A673 (cell line): Measurements from ENCODE around the gene TTLL5.
"Not testable (repeated sequence)": the region's sequence is repeated elsewhere in the genome, so short reads cannot be mapped to it uniquely, and the experiment has no call there.

Experiments
- EZH2 ChIP-seq: fragments of 200-600 bp; sonication (generic); IDR thresholded peaks from 2 replicates; pipeline ENCODE4 v1.6.1; 2017; ENCODE audit warnings: borderline replicate concordance, low read depth, mild to moderate bottlenecking, mixed read lengths, antibody characterized with exemption, low read length; ENCODE audit not compliant: poor library complexity, severe bottlenecking
- TF ChIP-seq, protein P1 (sequence below): fragments of 300-800, 200-600 bp; sonication (generic); conservative IDR thresholded peaks from 2 replicates; pipeline ENCODE4 v1.5.1; 2017; ENCODE audit warnings: low read depth, mild to moderate bottlenecking, antibody characterized with exemption, low read length, moderate library complexity, mixed read lengths

DNA sequence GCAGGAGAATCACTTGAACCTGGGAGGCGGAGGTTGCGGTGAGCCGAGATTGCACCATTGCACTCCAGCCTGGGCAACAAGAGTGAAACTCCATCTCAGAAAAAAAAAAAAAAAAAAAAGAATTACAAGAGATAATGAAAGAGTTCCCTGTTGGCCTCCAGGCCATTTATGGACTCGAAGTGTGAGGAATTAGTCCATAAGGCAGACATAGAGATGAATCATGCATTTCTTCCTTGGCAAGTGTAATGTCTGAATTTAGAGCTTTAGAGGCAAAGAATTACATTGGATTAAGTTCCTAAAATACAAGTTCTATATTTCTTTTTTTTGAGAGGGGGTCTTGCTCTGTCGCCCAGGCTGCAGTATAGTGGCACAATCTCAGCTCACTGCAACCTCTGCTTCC lies 185.6 kb downstream of the TTLL5 start:
- TF ChIP-seq, protein P1, sequence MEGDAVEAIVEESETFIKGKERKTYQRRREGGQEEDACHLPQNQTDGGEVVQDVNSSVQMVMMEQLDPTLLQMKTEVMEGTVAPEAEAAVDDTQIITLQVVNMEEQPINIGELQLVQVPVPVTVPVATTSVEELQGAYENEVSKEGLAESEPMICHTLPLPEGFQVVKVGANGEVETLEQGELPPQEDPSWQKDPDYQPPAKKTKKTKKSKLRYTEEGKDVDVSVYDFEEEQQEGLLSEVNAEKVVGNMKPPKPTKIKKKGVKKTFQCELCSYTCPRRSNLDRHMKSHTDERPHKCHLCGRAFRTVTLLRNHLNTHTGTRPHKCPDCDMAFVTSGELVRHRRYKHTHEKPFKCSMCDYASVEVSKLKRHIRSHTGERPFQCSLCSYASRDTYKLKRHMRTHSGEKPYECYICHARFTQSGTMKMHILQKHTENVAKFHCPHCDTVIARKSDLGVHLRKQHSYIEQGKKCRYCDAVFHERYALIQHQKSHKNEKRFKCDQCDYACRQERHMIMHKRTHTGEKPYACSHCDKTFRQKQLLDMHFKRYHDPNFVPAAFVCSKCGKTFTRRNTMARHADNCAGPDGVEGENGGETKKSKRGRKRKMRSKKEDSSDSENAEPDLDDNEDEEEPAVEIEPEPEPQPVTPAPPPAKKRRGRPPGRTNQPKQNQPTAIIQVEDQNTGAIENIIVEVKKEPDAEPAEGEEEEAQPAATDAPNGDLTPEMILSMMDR, result not testable (repeated sequence)
- TF ChIP-seq EZH2, result not testable (repeated sequence)
